NCI-H748 (cell line): ENCODE results near the gene CTDSPL.

Source experiments
- DNase-seq: peaks from one replicate; lab custom pipeline; 2025; ENCODE audit not compliant: unreplicated experiment; lab: John Stamatoyannopoulos, UW

CTDSPL gene

GRCh38 chr3:37888421-37888820 lies 26.7 kb downstream of the CTDSPL start:
- no peak for DNase-seq

GRCh38 chr3:37890522-37890921 lies 28.8 kb downstream of the CTDSPL start:
- DNase-seq, result no peak

- no peak for DNase-seq
Observed at GRCh38 chr3:37891227-37891626, 29.5 kb downstream of the CTDSPL start.

GRCh38 chr3:37892927-37893600 lies 31.4 kb downstream of the CTDSPL start:
- DNase-seq, result peak; percentile 6

GRCh38 chr3:37896827-37897226 lies 35.1 kb downstream of the CTDSPL start:
- DNase-seq, result no peak

GRCh38 chr3:37897763-37898162 lies 36.1 kb downstream of the CTDSPL start:
- DNase-seq, result no peak

GRCh38 chr3:37898424-37898823 lies 36.7 kb downstream of the CTDSPL start:
- no peak for DNase-seq

GRCh38 chr3:37899101-37899707 lies 37.5 kb downstream of the CTDSPL start:
- DNase-seq, result no peak

GRCh38 chr3:37899711-37900306 lies 38.1 kb downstream of the CTDSPL start:
- no peak for DNase-seq

GRCh38 chr3:37901721-37902120 lies 40.0 kb downstream of the CTDSPL start:
- DNase-seq, result no peak

- no peak for DNase-seq
Observed at GRCh38 chr3:37902674-37903073, 41.0 kb downstream of the CTDSPL start.

GRCh38 chr3:37903320-37903719 lies 41.6 kb downstream of the CTDSPL start:
- DNase-seq, result no peak

GRCh38 chr3:37903734-37904133 lies 42.1 kb downstream of the CTDSPL start:
- DNase-seq, result no peak

GRCh38 chr3:37904601-37905000 lies 42.9 kb downstream of the CTDSPL start:
- DNase-seq, result no peak

GRCh38 chr3:37905346-37905745 lies 43.7 kb downstream of the CTDSPL start:
- no peak for DNase-seq

- DNase-seq, result no peak
Observed at GRCh38 chr3:37905987-37906674, 44.5 kb downstream of the CTDSPL start.

- no peak for DNase-seq
Observed at GRCh38 chr3:37906734-37907282, 45.1 kb downstream of the CTDSPL start.

- DNase-seq, result no peak
Observed at GRCh38 chr3:37907371-37907770, 45.7 kb downstream of the CTDSPL start.

GRCh38 chr3:37907906-37908305 lies 46.2 kb downstream of the CTDSPL start:
- no peak for DNase-seq

- DNase-seq, result no peak
Observed at GRCh38 chr3:37909067-37909911, 47.6 kb downstream of the CTDSPL start.
